Putamen (tissue), 1 donor: Measurements from ENCODE around the gene BOD1L2.
A peak's percentile ranks its signal among the peaks of the same experiment; 100 is the strongest.

Source experiments
- DNase-seq: peaks from one replicate; pipeline ENCODE4 v3.0.0-alpha.2; 2016; ENCODE audit warnings: low spot score

The BOD1L2 gene

GRCh38 chr18:57150081-57150480, 3.2 kb downstream of the BOD1L2 start:
- DNase-seq, result no peak

GRCh38 chr18:57150828-57151227, 3.9 kb downstream of the BOD1L2 start:
- no peak for DNase-seq

GRCh38 chr18:57154191-57154830, 7.4 kb downstream of the BOD1L2 start:
- DNase-seq, result no peak

- no peak for DNase-seq
Measured at GRCh38 chr18:57164401-57164800, 17.5 kb downstream of the BOD1L2 start.

GRCh38 chr18:57167617-57168308, 20.9 kb downstream of the BOD1L2 start:
- DNase-seq, result no peak

GRCh38 chr18:57171026-57171425, 24.1 kb downstream of the BOD1L2 start:
- no peak for DNase-seq

GRCh38 chr18:57175532-57175931, 28.6 kb downstream of the BOD1L2 start:
- peak; percentile 56 for DNase-seq

GRCh38 chr18:57185434-57185833, 38.5 kb downstream of the BOD1L2 start:
- no peak for DNase-seq

- no peak for DNase-seq
Measured at GRCh38 chr18:57188851-57189557, 42.1 kb downstream of the BOD1L2 start.

GRCh38 chr18:57190026-57190425, 43.1 kb downstream of the BOD1L2 start:
- no peak for DNase-seq

- DNase-seq, result no peak
Measured at GRCh38 chr18:57194070-57194469, 47.2 kb downstream of the BOD1L2 start.

- no peak for DNase-seq
Measured at GRCh38 chr18:57194622-57195021, 47.7 kb downstream of the BOD1L2 start.

GRCh38 chr18:57195341-57195740, 48.5 kb downstream of the BOD1L2 start:
- DNase-seq, result no peak

- no peak for DNase-seq
Measured at GRCh38 chr18:57197261-57197660, 50.4 kb downstream of the BOD1L2 start.

- DNase-seq, result no peak
Measured at GRCh38 chr18:57198073-57198472, 51.2 kb downstream of the BOD1L2 start.
